ENCODE measurements around the gene CTSS.
A peak's percentile ranks its signal among the peaks of the same experiment; 100 is the strongest.
"Not testable (repeated sequence)": the region's sequence is repeated elsewhere in the genome, so short reads cannot be mapped to it uniquely, and the experiment has no call there.

CTSS gene

DNA sequence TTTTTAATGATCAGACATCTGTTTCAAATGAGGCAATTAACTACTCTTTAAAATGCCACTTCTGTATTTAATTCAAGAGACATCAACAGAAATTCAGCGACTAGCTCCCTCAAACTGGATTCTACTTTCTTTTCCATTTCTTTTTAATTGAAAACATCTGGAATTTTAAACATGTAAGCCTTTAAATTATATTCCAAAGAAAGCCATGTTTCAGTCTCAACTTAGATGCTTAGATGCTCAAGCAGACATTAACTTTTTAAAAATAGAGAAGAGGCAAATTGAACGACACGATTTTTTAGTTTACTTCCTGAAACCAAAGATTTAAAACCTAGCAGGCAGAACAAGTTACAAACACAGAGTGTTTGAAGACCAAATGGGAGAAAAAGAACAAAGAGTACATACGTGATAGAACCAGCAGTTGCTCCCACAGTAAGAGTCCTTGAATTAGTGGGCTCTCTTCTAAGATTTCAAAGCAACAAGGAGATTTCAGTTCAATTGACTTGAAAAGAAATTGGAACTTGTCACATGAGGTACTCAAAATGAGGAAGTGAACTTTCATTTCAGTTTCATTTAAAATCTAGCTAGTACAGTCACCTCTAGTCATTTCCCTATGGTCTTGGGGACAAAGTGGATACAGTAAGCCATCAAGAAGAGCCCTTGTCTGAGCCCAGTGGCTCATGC, at the start of gene CTSS:
TSS of gene CTSS (minus strand) at position 483 of the 681 bp plus-strand sequence. CDS start 1,015 bp downstream, outside the sequence.
- Histone ChIP-seq H3K9me3 (ENCODE audit: low read length) (peaks cover 3% of the 10 kb centered on the region), H3K27me3 (ENCODE audit: insufficient read depth, low read length) (no peaks in the 10 kb centered on the region), H2AFZ (ENCODE audit: low read depth, low read length) (peak within 1 kb of the TSS; percentile 72), H3K36me3 (ENCODE audit: insufficient read depth, low read length) (no peaks in the 10 kb centered on the region), H3K4me3 (ENCODE audit: low read length) (no peak within 1 kb of the TSS), H3K4me1 (ENCODE audit: insufficient read depth, low read length) (no peaks in the 10 kb centered on the region)

- H2AFZ ChIP-seq (ENCODE audit: low read depth, low read length), result no peak overlapping the region
- peaks cover 60% of the 10 kb centered on the region for H3K36me3 ChIP-seq (ENCODE audit: insufficient read depth, low read length)
- H3K27me3 ChIP-seq (ENCODE audit: insufficient read depth, low read length), result no peaks in the 10 kb centered on the region
- no peak overlapping the region for H3K4me3 ChIP-seq (ENCODE audit: low read length)
- no peaks in the 10 kb centered on the region for H3K4me1 ChIP-seq (ENCODE audit: insufficient read depth, low read length)
- no peaks in the 10 kb centered on the region for H3K9me3 ChIP-seq (ENCODE audit: low read length)
Observed at GRCh38 chr1:150813028-150813707, 47.6 kb upstream of the CTSS start.

DNA sequence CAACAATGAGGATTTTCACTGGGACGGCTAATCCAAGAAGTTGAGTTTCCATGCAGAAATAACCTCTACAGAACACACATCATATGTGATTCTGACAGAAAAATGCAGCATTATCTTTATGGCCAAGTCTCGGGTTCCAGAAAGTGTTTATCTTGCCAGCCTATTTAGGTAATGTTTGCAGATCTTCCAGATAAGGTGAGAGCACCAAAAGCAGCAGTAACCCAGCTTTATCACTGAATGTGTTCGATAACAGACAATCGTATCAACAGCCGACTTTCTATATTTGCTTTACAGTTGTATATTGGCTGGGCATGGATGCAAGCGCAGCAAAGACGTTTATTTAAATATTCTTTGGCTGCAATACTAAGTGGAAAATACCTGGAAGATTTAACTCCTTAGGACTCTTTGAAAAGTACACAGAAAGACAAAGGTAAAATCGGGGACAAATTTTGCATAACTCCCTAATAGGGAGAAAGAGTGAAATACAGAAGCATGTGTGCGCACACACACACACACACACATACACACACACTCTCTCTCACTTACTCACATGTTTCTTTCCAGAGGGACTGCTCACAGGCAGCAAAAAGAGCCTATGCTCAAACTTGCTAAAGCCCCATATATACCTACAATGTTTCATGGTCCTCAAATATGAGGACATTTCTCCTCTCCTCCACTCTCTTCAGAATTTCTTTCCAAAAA, 45.5 kb upstream of the CTSS start:
- Histone ChIP-seq H3K27me3 (ENCODE audit: insufficient read depth, low read length) (no peaks in the 10 kb centered on the region), H3K4me1 (ENCODE audit: insufficient read depth, low read length) (no peaks in the 10 kb centered on the region), H2AFZ (ENCODE audit: low read depth, low read length) (no peak overlapping the region), H3K4me3 (ENCODE audit: low read length) (no peak overlapping the region), H3K9me3 (ENCODE audit: low read length) (no peaks in the 10 kb centered on the region), H3K36me3 (ENCODE audit: insufficient read depth, low read length) (peaks cover 42% of the 10 kb centered on the region)

- Histone ChIP-seq H3K36me3 (ENCODE audit: insufficient read depth, low read length) (peaks cover 38% of the 10 kb centered on the region), H3K4me1 (ENCODE audit: insufficient read depth, low read length) (no peaks in the 10 kb centered on the region), H3K4me3 (ENCODE audit: low read length) (no peak overlapping the region), H3K9me3 (ENCODE audit: low read length) (no peaks in the 10 kb centered on the region), H3K27me3 (ENCODE audit: insufficient read depth, low read length) (no peaks in the 10 kb centered on the region), H2AFZ (ENCODE audit: low read depth, low read length) (no peak overlapping the region)
Observed at GRCh38 chr1:150809651-150810050, 44.1 kb upstream of the CTSS start.

DNA sequence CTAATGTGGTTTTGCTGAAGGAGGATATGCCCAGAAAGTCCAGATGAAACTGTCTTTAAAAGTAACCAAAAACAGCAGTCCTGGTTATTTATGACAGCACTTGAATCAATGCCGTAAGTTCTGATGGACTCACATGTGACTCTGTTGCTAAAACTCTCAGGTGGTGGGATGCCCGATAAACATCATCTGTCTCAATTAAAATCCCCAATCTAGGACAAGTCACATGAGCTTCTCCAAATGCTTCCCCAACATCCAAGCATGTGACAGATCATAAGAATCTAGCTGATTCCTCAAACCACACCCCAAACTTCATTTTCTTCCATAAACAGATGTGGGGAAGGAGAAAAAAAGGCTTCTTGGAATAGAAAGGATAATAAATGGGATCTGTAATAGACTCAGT, 43.3 kb upstream of the CTSS start:
- H3K27me3 ChIP-seq (ENCODE audit: insufficient read depth, low read length), result no peaks in the 10 kb centered on the region
- H3K4me3 ChIP-seq (ENCODE audit: low read length), result no peak overlapping the region
- no peaks in the 10 kb centered on the region for H3K4me1 ChIP-seq (ENCODE audit: insufficient read depth, low read length)
- H3K9me3 ChIP-seq (ENCODE audit: low read length), result no peaks in the 10 kb centered on the region
- peaks cover 32% of the 10 kb centered on the region for H3K36me3 ChIP-seq (ENCODE audit: insufficient read depth, low read length)
- H2AFZ ChIP-seq (ENCODE audit: low read depth, low read length), result no peak overlapping the region

DNA sequence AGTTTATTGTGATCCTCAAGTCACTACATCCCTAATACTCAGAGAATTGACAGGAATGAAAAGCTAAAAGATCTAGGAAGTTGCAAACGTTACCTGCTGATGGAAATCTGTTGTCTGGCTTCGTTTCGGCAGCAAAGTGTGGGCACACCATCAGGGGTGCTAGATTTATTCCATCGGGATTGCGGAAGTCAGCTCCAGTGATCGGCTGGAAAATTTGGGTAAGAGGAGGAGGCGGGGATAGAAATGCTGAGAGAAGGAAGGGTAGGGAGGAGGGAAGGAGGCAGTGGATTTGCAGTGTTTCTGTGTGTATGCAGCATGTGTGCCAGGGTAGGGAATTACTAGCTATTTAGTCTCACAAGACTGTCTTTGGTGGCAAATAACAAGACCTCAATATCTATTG, 42.5 kb upstream of the CTSS start, which contains the start of gene CTSK:
TSS of gene CTSK (minus strand) at position 140 of the 400 bp plus-strand sequence. CDS start 1,455 bp downstream, outside the sequence.
- H3K4me3 ChIP-seq (ENCODE audit: low read length), result no peak within 1 kb of the TSS
- no peak within 1 kb of the TSS for H2AFZ ChIP-seq (ENCODE audit: low read depth, low read length)
- no peaks in the 10 kb centered on the region for H3K27me3 ChIP-seq (ENCODE audit: insufficient read depth, low read length)
- peaks cover 25% of the 10 kb centered on the region for H3K36me3 ChIP-seq (ENCODE audit: insufficient read depth, low read length)
- H3K9me3 ChIP-seq (ENCODE audit: low read length), result no peaks in the 10 kb centered on the region
- no peaks in the 10 kb centered on the region for H3K4me1 ChIP-seq (ENCODE audit: insufficient read depth, low read length)

DNA sequence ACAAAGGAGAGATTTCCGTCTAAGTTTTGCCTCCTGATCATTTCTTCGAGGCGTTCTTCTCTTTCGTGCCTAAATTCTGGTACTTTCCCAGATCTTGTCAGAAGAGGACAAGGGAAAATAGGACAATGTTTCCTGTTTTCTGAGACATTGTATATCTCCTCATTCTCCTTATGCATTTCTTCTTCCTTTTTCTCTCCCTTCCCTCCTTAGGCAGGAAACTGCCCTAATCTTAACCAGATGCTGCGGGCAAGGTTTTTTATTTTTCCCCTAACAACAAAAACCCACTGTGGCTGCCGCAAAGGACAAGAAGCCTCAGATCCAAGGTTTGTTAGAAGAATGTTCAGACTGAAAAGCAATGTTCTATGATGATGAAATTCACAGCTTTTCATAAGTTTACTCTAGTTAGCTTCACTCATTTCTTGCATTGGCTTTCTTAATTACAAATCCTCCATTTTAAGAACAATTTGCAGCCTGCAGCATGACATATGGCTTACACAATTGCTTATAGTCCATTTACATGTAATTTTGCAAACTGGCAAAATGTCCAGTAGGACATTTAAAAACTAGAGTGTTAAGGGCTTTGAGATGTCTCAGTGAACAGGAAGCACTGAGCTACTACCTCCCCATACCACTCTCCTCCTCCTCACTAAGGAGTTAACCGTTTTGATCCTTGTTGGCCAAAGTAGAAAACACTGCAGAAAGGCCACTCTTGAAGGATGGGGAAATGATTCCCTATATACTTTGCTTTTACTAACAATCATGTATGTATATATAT, 41.9 kb upstream of the CTSS start:
- Histone ChIP-seq H2AFZ (ENCODE audit: low read depth, low read length) (no peak overlapping the region), H3K27me3 (ENCODE audit: insufficient read depth, low read length) (no peaks in the 10 kb centered on the region), H3K9me3 (ENCODE audit: low read length) (no peaks in the 10 kb centered on the region), H3K36me3 (ENCODE audit: insufficient read depth, low read length) (peaks cover 19% of the 10 kb centered on the region), H3K4me1 (ENCODE audit: insufficient read depth, low read length) (no peaks in the 10 kb centered on the region), H3K4me3 (ENCODE audit: low read length) (no peak overlapping the region)

DNA sequence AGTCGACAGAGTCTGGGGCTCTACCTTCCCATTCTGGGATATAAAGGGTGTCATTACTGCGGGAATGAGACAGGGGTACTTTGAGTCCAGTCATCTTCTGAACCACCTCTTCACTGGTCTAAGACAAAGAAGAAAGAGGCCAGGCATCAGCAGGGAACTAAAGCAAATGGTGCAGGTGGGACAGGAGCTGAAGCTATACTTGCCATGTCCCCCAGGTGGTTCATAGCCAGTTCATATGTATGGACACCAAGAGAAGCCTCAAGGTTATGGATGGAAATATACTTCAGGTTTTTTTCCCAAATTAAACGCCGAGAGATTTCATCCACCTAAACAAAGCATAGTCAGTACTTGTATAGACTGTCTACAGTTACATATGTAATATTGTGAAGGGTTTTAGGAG, 40.3 kb upstream of the CTSS start:
- Histone ChIP-seq H2AFZ (ENCODE audit: low read depth, low read length) (no peak overlapping the region), H3K36me3 (ENCODE audit: insufficient read depth, low read length) (peaks cover 6% of the 10 kb centered on the region), H3K9me3 (ENCODE audit: low read length) (no peaks in the 10 kb centered on the region), H3K4me1 (ENCODE audit: insufficient read depth, low read length) (no peaks in the 10 kb centered on the region), H3K27me3 (ENCODE audit: insufficient read depth, low read length) (no peaks in the 10 kb centered on the region), H3K4me3 (ENCODE audit: low read length) (no peak overlapping the region)

DNA sequence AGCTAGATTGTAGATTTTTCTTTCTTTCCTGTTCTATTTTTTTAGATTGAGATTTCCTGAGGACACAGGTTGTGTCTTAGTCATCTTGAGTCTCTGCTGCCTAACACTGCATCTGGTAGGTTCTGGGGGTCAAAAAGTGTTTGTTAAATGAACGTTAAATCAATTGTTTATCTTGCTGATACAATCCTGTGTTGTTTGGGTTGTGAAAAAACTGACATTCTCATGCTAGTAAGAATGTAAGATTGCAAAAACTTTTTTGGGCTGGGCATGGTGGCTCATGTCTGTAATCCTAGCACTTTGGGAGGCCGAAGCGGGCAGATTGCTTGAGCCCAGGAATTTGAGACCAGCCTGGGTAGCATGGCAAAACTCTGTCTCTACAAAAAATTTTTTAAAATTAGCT, 39.1 kb upstream of the CTSS start:
- H2AFZ ChIP-seq (ENCODE audit: low read depth, low read length), result no peak overlapping the region
- no peak overlapping the region for H3K4me3 ChIP-seq (ENCODE audit: low read length)
- no peaks in the 10 kb centered on the region for H3K9me3 ChIP-seq (ENCODE audit: low read length)
- no peaks in the 10 kb centered on the region for H3K27me3 ChIP-seq (ENCODE audit: insufficient read depth, low read length)
- H3K4me1 ChIP-seq (ENCODE audit: insufficient read depth, low read length), result no peaks in the 10 kb centered on the region
- H3K36me3 ChIP-seq (ENCODE audit: insufficient read depth, low read length), result no peaks in the 10 kb centered on the region

- H3K4me3 ChIP-seq (ENCODE audit: low read length), result no peak overlapping the region
- H3K4me1 ChIP-seq (ENCODE audit: insufficient read depth, low read length), result peaks cover 18% of the 10 kb centered on the region
- H2AFZ ChIP-seq (ENCODE audit: low read depth, low read length), result no peak overlapping the region
- no peaks in the 10 kb centered on the region for H3K27me3 ChIP-seq (ENCODE audit: insufficient read depth, low read length)
- H3K9me3 ChIP-seq (ENCODE audit: low read length), result no peaks in the 10 kb centered on the region
- peaks cover 4% of the 10 kb centered on the region for H3K36me3 ChIP-seq (ENCODE audit: insufficient read depth, low read length)
Observed at GRCh38 chr1:150799089-150799488, 33.5 kb upstream of the CTSS start.

GRCh38 chr1:150798525-150798924, 32.9 kb upstream of the CTSS start:
- Histone ChIP-seq H3K9me3 (ENCODE audit: low read length) (no peaks in the 10 kb centered on the region), H3K36me3 (ENCODE audit: insufficient read depth, low read length) (peaks cover 4% of the 10 kb centered on the region), H2AFZ (ENCODE audit: low read depth, low read length) (no peak overlapping the region), H3K27me3 (ENCODE audit: insufficient read depth, low read length) (no peaks in the 10 kb centered on the region), H3K4me3 (ENCODE audit: low read length) (no peak overlapping the region), H3K4me1 (ENCODE audit: insufficient read depth, low read length) (peaks cover 18% of the 10 kb centered on the region)

DNA sequence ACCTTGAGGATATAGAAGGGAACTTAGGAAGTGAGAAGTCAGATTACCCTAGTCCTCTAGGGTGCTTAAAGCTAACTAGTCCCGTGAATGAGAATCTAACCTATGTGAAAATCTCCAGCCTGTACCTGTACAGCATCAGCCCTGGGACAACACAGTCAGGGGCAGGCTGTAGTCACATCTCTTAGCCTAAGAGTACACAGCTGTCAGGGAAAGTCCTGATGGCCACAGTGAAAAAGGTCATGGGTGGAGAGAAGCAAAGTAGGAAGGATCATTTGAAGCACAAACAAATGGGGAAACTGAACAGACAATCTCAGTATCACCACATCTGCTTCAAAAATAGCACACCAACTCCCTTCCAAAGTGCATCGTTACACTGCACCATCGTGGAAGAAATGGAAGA, 30.8 kb upstream of the CTSS start:
- H2AFZ ChIP-seq (ENCODE audit: low read depth, low read length), result no peak overlapping the region
- H3K36me3 ChIP-seq (ENCODE audit: insufficient read depth, low read length), result peaks cover 4% of the 10 kb centered on the region
- no peak overlapping the region for H3K4me3 ChIP-seq (ENCODE audit: low read length)

DNA sequence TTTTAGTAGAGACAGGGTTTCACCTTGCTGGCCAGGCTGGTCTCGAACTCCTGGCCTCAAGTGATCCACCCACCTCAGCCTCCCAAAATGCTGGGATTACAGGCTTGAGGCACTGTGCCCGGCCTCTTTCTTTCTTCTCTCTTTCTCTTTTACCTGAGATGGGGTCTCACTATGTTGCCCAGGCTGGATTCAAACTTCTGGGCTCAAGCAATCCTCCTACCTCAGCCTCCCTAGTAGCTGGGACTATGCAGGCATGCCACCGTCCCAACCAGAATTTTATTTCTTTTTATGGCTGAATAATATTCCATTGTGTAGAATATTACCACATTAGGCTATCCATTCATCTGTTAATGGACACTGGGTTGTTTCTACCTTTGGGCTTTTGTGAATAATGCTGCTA, 28.2 kb upstream of the CTSS start:
- H3K36me3 ChIP-seq (ENCODE audit: insufficient read depth, low read length); H3K4me3 ChIP-seq (ENCODE audit: low read length); H3K27me3 ChIP-seq (ENCODE audit: insufficient read depth, low read length); H3K9me3 ChIP-seq (ENCODE audit: low read length); H2AFZ ChIP-seq (ENCODE audit: low read depth, low read length): not testable (repeated sequence)
- peaks cover 10% of the 10 kb centered on the region for H3K4me1 ChIP-seq (ENCODE audit: insufficient read depth, low read length)

More for the DNA sequence above, 30.8 kb upstream of the CTSS start:
- Histone ChIP-seq H3K9me3 (ENCODE audit: low read length) (no peaks in the 10 kb centered on the region), H3K4me1 (ENCODE audit: insufficient read depth, low read length) (peaks cover 18% of the 10 kb centered on the region), H3K27me3 (ENCODE audit: insufficient read depth, low read length) (no peaks in the 10 kb centered on the region)

Measured in neuron (in vitro differentiated cells).